PFSK-1 (cell line): Measurements from ENCODE around the gene SPIB.

ENCODE experiments used
- FOXP2 ChIP-seq: optimal IDR thresholded peaks from 2 replicates; pipeline ENCODE3; 2011; ENCODE audit warnings: borderline replicate concordance, control low read depth, inconsistent platforms; ENCODE audit not compliant: insufficient read depth; ENCODE audit errors: extremely low read length, extremely low read depth
- POLR2AphosphoS5 ChIP-seq: IDR thresholded peaks from 2 replicates; pipeline ENCODE4 v1.6.1; 2012; ENCODE audit warnings: low read depth, mild to moderate bottlenecking, control low read depth, low read length, moderate library complexity
- REST ChIP-seq, 2 experiments: IDR thresholded peaks; 2 replicates each; pipeline versions ENCODE4 v1.6.1 to v1.8.0; 2011 to 2012; ENCODE audit warnings: low read depth in 2 of 2, low read length in 2 of 2, control low read depth in 1 of 2, inconsistent platforms in 1 of 2, mild to moderate bottlenecking in 1 of 2, moderate library complexity in 1 of 2; ENCODE audit not compliant: insufficient read depth in 1 of 2
- SIN3A ChIP-seq: IDR thresholded peaks from 2 replicates; pipeline ENCODE4 v1.6.1; 2012; ENCODE audit warnings: mild to moderate bottlenecking, low read length, moderate library complexity, borderline replicate concordance; ENCODE audit not compliant: insufficient read depth
- TAF1 ChIP-seq: IDR thresholded peaks from 2 replicates; pipeline ENCODE4 v1.6.1; 2012; ENCODE audit warnings: low read length, control low read depth, borderline replicate concordance; ENCODE audit not compliant: insufficient read depth

The SPIB gene

GRCh38 chr19:50450369-50451222, 31.9 kb downstream of the SPIB start:
- TF ChIP-seq TAF1 (no peak), POLR2AphosphoS5 (no peak)

- no peak for TF ChIP-seq FOXP2
Observed at GRCh38 chr19:50451223-50451534, 32.4 kb downstream of the SPIB start.

- TF ChIP-seq POLR2AphosphoS5 (no peak), SIN3A (no peak), FOXP2 (no peak)
Observed at GRCh38 chr19:50453243-50453642, 34.5 kb downstream of the SPIB start.

GRCh38 chr19:50455992-50456391, 37.3 kb downstream of the SPIB start:
- no peak for TF ChIP-seq TAF1
- no peak for TF ChIP-seq POLR2AphosphoS5
- TF ChIP-seq FOXP2 = no peak
- no peak for TF ChIP-seq REST (IDR thresholded peaks at IDR 0.05; ENCODE audit: insufficient read depth in 1 of 2, low read depth in 2 of 2, low read length in 2 of 2)

- TF ChIP-seq FOXP2 (no peak), TAF1 (no peak), REST (IDR thresholded peaks at IDR 0.05; ENCODE audit: insufficient read depth in 1 of 2, low read depth in 2 of 2, low read length in 2 of 2) (no peak), POLR2AphosphoS5 (no peak), SIN3A (no peak)
Observed at GRCh38 chr19:50457300-50457699, 38.6 kb downstream of the SPIB start.

- TF ChIP-seq SIN3A (no peak), REST (IDR thresholded peaks at IDR 0.05; ENCODE audit: insufficient read depth in 1 of 2, low read depth in 2 of 2, low read length in 2 of 2) (no peak), FOXP2 (no peak), TAF1 (no peak), POLR2AphosphoS5 (no peak)
Observed at GRCh38 chr19:50458396-50459066, 39.8 kb downstream of the SPIB start.
